Breast epithelium (tissue), 4 donors: Measurements from ENCODE around the gene CAPZA1. TPM values are rescaled to one million over a fixed set of nuclear protein-coding genes. Genes with fewer than 3 reads are reported as not detected.
A peak's percentile ranks its signal among the peaks of the same experiment; 100 is the strongest.

Experiments used
- DNase-seq, 2 donors: peaks; one replicate each; pipeline ENCODE4 v3.0.0-alpha.2; 2019; ENCODE audit warnings: low spot score in 2 of 2
- H3K27ac ChIP-seq, 2 donors: fragments of 200-600 bp; sonication (generic) in 1 of 2; one replicate each; pipeline ENCODE4 v1.5.1; 2016 to 2019; ENCODE audit warnings: mild to moderate bottlenecking in 1 of 2
- H3K27me3 ChIP-seq, 2 donors: fragments of 200-600 bp; sonication (generic) in 1 of 2; one replicate each; pipeline versions ENCODE4 v1.5.1 to v1.6.0; 2017 to 2019; ENCODE audit warnings: control low read depth in 1 of 2, mild to moderate bottlenecking in 1 of 2
- H3K36me3 ChIP-seq: fragments of 200-600 bp; one replicate; pipeline ENCODE4 v1.5.1; 2019
- H3K4me1 ChIP-seq, 2 donors: fragments of 200-600 bp; sonication (generic); one replicate each; pipeline ENCODE4 v1.5.1; 2016 to 2019; ENCODE audit warnings: control low read depth in 1 of 2
- H3K4me3 ChIP-seq, 3 donors: fragments of 200-600 bp; sonication (generic); 1 replicate in 2 of 3; 2 replicates in 1 of 3; pipeline ENCODE4 v1.5.1; 2016 to 2019; ENCODE audit warnings: mild to moderate bottlenecking in 3 of 3, moderate library complexity in 2 of 3
- H3K9me3 ChIP-seq, 2 donors: fragments of 200-600 bp; sonication (generic) in 1 of 2; one replicate each; pipeline ENCODE4 v1.5.1; 2016 to 2019; ENCODE audit warnings: control low read depth in 1 of 2
- CTCF ChIP-seq, 3 donors: fragments of 450-650 bp; IDR thresholded peaks; one replicate each; pipeline ENCODE4 v1.5.1; 2016 to 2017; ENCODE audit warnings: antibody characterized with exemption in 3 of 3, mild to moderate bottlenecking in 3 of 3, moderate library complexity in 3 of 3
- POLR2A ChIP-seq: fragments of 450-650 bp; IDR thresholded peaks from one replicate; pipeline ENCODE4 v1.6.1; 2016; ENCODE audit warnings: antibody characterized with exemption, mild to moderate bottlenecking, moderate library complexity
- POLR2AphosphoS5 ChIP-seq, 3 donors: sonication (generic); formaldehyde crosslinking; IDR thresholded peaks; one replicate each; pipeline ENCODE4 v1.6.1; 2017; ENCODE audit warnings: antibody characterized with exemption in 3 of 3
- intact Hi-C: fragments of 100-400 bp; cut with DNase I; formaldehyde crosslinking; loops from one replicate; pipeline ENCODE4 v1.15.1; 2023; ENCODE audit warnings: low total_unique reads
- total RNA-seq, 3 donors: library from RNA; depleted of rRNA; stranded (reverse); fragments of >200 nt; gene quantifications; one replicate each; pipeline ENCODE4 v1.1.0, GENCODE V29; 2016

The CAPZA1 gene
- total RNA-seq, 3 donors from 2014 or later, result 139 to 161 (median 142) TPM

GRCh38 chr1:112674986-112675727, 55.5 kb downstream of the CAPZA1 start:
- Histone ChIP-seq H3K9me3 (no peaks in the 10 kb centered on the region), H3K27ac (peak overlapping the region; percentile 88 to 97), H3K36me3 (no peaks in the 10 kb centered on the region), H3K27me3 (no peaks in the 10 kb centered on the region), H3K4me1 (peaks cover 5 to 12% of the 10 kb centered on the region in 2 donors), H3K4me3 (peak overlapping the region; percentile 85 to 92 (median 90))
- intact Hi-C loops, result no loop called here
- no peak for TF ChIP-seq POLR2AphosphoS5 (IDR thresholded peaks at IDR 0.05)
- no peak for TF ChIP-seq POLR2A
- TF ChIP-seq CTCF (IDR thresholded peaks at IDR 0.05), result no peak
- DNase-seq, result no peak

- H3K36me3 ChIP-seq, result no peaks in the 10 kb centered on the region
- TF ChIP-seq POLR2AphosphoS5 (IDR thresholded peaks at IDR 0.05) (no peak), CTCF (IDR thresholded peaks at IDR 0.05) (no peak), POLR2A (no peak)
- no peaks in the 10 kb centered on the region for H3K9me3 ChIP-seq
- peak overlapping the region; percentile 88 to 97 for H3K27ac ChIP-seq
- peaks cover 5 to 12% of the 10 kb centered on the region in 2 donors for H3K4me1 ChIP-seq
- no peak for DNase-seq
- H3K27me3 ChIP-seq, result no peaks in the 10 kb centered on the region
- peak overlapping the region; percentile 85 to 92 (median 90) for H3K4me3 ChIP-seq
- intact Hi-C loops, result no loop called here
Measured at GRCh38 chr1:112675728-112676381, 56.2 kb downstream of the CAPZA1 start.

- Histone ChIP-seq H3K36me3 (no peaks in the 10 kb centered on the region), H3K27me3 (no peaks in the 10 kb centered on the region), H3K4me1 (peaks cover 5 to 12% of the 10 kb centered on the region in 2 donors), H3K4me3 (no peak overlapping the region), H3K27ac (peak overlapping the region in 1 of 2 donors; percentile 97), H3K9me3 (no peaks in the 10 kb centered on the region)
- no peak for TF ChIP-seq POLR2A
- no peak for TF ChIP-seq POLR2AphosphoS5 (IDR thresholded peaks at IDR 0.05)
- no peak for TF ChIP-seq CTCF (IDR thresholded peaks at IDR 0.05)
- DNase-seq, result no peak
- intact Hi-C loops, result no loop called here
Measured at GRCh38 chr1:112676543-112676942, 56.9 kb downstream of the CAPZA1 start.

- Histone ChIP-seq H3K36me3 (no peaks in the 10 kb centered on the region), H3K4me1 (peaks cover 5 to 12% of the 10 kb centered on the region in 2 donors), H3K4me3 (no peak overlapping the region), H3K27me3 (no peaks in the 10 kb centered on the region), H3K9me3 (no peaks in the 10 kb centered on the region), H3K27ac (no peak overlapping the region)
- intact Hi-C loops, result no loop called here
- no peak for DNase-seq
- TF ChIP-seq POLR2AphosphoS5 (IDR thresholded peaks at IDR 0.05), result no peak
- TF ChIP-seq CTCF (IDR thresholded peaks at IDR 0.05), result no peak
- TF ChIP-seq POLR2A, result no peak
Measured at GRCh38 chr1:112677501-112677900, 57.9 kb downstream of the CAPZA1 start.

GRCh38 chr1:112678605-112679004, 59.0 kb downstream of the CAPZA1 start:
- Histone ChIP-seq H3K36me3 (no peaks in the 10 kb centered on the region), H3K4me1 (peaks cover 5 to 9% of the 10 kb centered on the region in 2 donors), H3K4me3 (no peak overlapping the region), H3K27me3 (no peaks in the 10 kb centered on the region), H3K27ac (no peak overlapping the region), H3K9me3 (no peaks in the 10 kb centered on the region)
- TF ChIP-seq CTCF (IDR thresholded peaks at IDR 0.05), result no peak
- no peak for TF ChIP-seq POLR2A
- TF ChIP-seq POLR2AphosphoS5 (IDR thresholded peaks at IDR 0.05), result no peak
- DNase-seq, result no peak
- intact Hi-C loops, result no loop called here
